GM20000 (cell line): Measurements from ENCODE around the gene AIFM2.

Experiments used
- DNase-seq: peaks from one replicate; pipeline ENCODE4 v3.0.0; 2012; ENCODE audit warnings: low spot score
- TF ChIP-seq, protein P1 (sequence below): IDR thresholded peaks from 2 replicates; pipeline ENCODE4 v1.5.1; 2012; ENCODE audit warnings: mild to moderate bottlenecking, control low read depth; ENCODE audit errors: extremely low read depth, missing control alignments

The AIFM2 gene

DNA sequence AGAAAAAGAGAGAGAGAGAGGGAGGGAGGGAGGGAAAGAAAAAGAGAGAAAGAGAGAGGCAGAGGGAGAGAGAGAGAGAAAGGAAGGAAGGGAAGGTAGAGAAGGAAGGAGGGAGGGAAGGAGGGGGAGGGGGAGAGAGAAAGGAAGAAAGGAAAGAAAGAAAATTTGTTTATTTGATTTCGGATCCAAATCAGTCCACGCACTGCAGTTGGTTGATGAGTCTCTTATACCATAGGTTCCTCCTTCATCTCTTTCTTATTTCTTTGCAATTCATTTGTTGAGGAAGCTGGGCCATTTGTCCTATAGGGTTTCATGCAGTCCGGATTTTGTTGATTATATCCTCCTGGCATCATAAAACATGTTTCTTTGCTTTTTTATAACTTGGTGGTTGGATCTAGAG lies 34.4 kb downstream of the AIFM2 start:
- TF ChIP-seq, protein P1, sequence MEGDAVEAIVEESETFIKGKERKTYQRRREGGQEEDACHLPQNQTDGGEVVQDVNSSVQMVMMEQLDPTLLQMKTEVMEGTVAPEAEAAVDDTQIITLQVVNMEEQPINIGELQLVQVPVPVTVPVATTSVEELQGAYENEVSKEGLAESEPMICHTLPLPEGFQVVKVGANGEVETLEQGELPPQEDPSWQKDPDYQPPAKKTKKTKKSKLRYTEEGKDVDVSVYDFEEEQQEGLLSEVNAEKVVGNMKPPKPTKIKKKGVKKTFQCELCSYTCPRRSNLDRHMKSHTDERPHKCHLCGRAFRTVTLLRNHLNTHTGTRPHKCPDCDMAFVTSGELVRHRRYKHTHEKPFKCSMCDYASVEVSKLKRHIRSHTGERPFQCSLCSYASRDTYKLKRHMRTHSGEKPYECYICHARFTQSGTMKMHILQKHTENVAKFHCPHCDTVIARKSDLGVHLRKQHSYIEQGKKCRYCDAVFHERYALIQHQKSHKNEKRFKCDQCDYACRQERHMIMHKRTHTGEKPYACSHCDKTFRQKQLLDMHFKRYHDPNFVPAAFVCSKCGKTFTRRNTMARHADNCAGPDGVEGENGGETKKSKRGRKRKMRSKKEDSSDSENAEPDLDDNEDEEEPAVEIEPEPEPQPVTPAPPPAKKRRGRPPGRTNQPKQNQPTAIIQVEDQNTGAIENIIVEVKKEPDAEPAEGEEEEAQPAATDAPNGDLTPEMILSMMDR = no peak
- DNase-seq = no peak

DNA sequence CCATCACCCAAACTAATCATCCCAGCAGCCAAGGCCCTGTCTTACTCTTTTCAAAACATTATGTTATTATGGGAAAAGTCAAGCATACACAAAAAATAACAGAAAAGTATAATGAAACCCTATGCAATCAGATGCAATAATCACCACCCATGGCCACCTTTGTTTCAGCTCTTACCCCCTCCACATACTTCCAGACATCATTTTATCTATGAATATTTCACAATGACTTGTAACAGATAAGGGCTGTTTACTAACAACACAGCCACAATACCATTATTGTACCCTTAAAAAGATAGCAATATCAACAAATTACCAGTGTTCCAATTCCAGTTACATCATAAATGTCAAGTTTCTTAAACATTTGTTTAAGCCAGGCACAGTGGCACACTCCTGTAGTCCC lies 35.2 kb downstream of the AIFM2 start:
- TF ChIP-seq, protein P1 = no peak
- DNase-seq = no peak

DNA sequence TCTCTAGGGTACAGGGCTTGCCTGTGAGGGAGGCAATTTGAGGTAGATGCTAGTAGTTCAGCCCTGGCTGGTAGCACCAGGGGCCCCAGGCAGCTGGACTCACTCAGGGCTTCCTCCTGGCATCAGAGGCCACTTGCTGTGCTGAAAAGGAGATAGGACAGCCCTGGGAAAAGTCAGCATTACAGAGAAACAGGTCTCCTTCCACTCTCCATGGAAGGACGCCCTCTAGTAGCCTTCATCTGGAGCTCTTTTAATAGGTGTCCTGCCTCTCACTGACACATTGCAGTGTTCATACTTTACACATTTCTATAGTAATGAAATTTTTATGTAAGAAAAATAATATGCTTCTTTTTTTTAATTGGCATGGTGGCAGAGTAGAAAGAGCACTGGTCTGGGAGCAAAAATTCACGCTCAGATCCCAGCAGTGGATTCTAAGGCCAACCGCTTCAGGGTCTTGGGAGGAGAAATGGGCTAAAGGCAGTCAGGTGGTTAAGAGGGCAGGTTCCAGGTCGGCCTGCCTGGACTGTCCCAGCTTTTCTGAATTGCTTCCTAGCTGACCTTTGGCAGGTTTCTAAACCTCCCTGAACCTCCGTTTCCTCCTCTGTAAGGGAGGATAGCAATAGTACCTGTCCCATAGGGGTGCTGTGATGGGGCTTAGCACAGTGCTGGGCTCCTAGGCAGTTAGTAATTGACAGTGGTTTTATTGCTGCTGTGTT lies 35.8 kb downstream of the AIFM2 start:
- DNase-seq = no peak
- TF ChIP-seq, protein P1 = no peak

DNA sequence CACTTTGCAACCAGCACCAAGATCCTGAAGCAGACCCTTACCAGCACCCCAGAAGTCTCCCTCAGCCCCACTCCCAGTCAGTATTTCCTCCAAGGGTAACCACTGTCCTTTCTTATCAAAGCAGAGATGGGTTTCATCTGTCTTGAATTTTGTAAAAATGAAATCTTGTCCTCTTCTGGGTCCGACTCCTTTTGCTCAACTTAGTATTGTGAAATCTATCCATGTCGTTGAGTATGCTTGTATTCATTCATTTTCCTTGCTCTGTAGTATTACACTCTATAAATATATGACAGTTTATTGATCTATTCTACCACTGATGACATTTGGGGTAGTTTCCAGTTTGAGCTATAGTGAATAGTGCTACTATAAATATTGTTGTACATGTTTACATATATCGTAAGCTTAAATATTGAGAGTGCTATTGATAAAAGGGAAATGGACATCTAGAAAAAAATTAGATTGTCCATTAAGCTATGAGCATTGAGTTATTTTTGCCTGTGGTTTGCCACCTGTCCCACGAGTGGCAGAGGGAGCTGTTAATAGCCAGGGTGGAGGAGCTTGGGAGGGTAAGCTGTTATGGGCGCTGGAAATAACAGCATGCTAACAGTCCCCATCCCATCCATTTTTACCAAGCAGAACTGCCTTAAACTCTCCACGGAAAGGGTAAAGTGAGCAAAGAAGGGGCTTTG lies 36.5 kb downstream of the AIFM2 start:
- DNase-seq = no peak
- TF ChIP-seq, protein P1 = no peak

DNA sequence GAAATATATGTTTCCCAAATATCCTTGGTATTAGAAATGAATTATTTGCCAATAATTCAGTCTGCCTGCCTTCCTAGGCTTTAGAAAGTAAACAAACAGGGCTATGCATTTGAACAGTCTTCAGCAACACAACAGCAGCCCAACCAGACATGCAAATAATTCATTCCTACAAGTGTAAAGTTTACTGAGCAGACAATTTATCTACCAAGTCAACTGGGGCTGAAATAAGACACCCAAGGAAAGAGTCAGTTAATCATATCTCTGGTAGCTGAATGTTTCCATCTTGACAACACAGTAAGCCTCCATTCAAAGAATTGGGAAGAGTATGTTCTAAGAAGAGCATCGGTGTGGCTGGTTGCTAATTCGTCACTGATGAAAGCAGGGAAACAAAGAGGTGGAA lies 38.4 kb downstream of the AIFM2 start:
- no peak for DNase-seq
- TF ChIP-seq, protein P1 = no peak

DNA sequence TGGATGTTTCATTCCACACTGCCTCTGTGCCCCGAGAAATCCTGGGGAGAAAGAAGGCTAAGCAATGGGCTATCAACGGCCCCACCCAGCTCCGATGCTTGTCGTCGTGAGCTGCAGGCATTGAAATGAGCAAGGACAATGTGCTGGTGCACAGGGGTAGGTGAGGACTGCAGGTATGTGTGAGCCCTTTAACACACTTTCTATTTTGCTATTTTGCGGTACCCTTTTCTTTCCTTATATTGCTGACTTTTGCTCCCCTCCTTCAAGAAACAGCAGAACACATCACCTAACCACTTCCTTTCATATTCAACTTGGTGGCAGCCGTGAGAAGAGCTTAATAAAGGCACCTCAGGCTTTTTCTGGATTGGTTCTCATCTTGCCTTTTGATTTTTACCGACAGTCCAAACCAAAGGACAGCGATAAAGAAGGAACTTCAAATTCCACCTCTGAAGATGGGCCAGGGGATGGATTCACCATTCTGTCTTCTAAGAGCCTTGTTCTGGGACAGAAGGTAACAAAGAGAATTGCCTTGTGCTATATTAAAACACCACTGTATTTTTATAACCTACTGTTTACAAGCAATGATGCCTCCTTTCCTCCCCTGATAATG lies 39.2 kb downstream of the AIFM2 start:
- TF ChIP-seq, protein P1 = no peak
- DNase-seq = no peak

DNA sequence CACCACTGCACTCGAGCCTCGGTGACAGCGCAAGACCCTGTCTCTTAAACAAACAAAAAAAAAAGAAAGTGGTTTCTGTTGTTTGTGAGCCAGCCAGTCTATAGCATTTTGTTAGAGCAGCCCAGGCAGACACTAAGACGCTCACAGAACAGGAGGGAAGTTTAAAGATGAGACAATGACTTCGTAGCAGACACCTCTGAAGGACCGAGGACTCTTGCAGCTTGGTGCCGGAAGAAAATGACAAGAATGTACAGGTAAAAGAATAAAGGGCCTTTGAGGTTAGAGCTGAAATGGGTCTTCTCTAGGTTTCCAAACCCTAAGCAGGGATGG lies 40.3 kb downstream of the AIFM2 start:
- DNase-seq = no peak
- TF ChIP-seq, protein P1 = no peak
